ENCODE measurements around the gene LNPK. TPM values are rescaled to one million over a fixed set of nuclear protein-coding genes. Genes with fewer than 3 reads are reported as not detected.

LNPK gene
- total RNA-seq, 1 experiment from 2014 or later = 43.8 TPM

GRCh38 chr2:175981551-175981950, 20.5 kb downstream of the LNPK start:
- Histone ChIP-seq H4K20me1 (ENCODE audit: insufficient read depth) (no peaks in the 10 kb centered on the region), H3K36me3 (ENCODE audit: low read depth) (0 out of 2 replicates have a peak, but pooled peaks cover 6% of the 10 kb centered on the region), H2AFZ (no peak overlapping the region), H3K4me1 (replicated peaks; ENCODE audit: insufficient read depth) (no peaks in the 10 kb centered on the region), H3K27ac (no peak overlapping the region), H3K4me3 (no peak overlapping the region), H3K79me2 (ENCODE audit: low read depth) (no peaks in the 10 kb centered on the region), H3F3A (ENCODE audit: insufficient read depth, low read depth) (no peaks in the 10 kb centered on the region), H3K9me2 (ENCODE audit: insufficient read depth) (no peaks in the 10 kb centered on the region; the same call in 1 of the 2 replicates), H3K27me3 (ENCODE audit: insufficient read depth, low read depth) (no peaks in the 10 kb centered on the region), H3K9me3 (ENCODE audit: insufficient read depth, low read depth) (no peaks in the 10 kb centered on the region), H3K4me2 (no peak overlapping the region)
- no peak for TF ChIP-seq CTCF (conservative IDR thresholded peaks at IDR 0.05)
- TF ChIP-seq EZH2 (IDR thresholded peaks at IDR 0.05; ENCODE audit: low read depth) = no peak
- intact Hi-C loops (cut with micrococcal nuclease; ENCODE audit: unreplicated experiment) = no loop called here
- BruUV-seq (replicated peaks) = no TSS peak
- ChIA-PET POLR2A (ENCODE audit: unreplicated experiment) (no interaction called here), CTCF (interaction anchor here (0.6 kb wide), 1 partner anchor 46 kb away, joined by 3 read pairs; no protein-coding TSS in a partner anchor)
- no peak for DNase-seq

- Histone ChIP-seq H3F3A (ENCODE audit: insufficient read depth, low read depth) (no peaks in the 10 kb centered on the region), H3K4me3 (no peak overlapping the region), H3K36me3 (ENCODE audit: low read depth) (0 out of 2 replicates have a peak, but pooled peaks cover 6% of the 10 kb centered on the region), H3K9me3 (ENCODE audit: insufficient read depth, low read depth) (no peaks in the 10 kb centered on the region), H3K4me2 (no peak overlapping the region), H3K79me2 (ENCODE audit: low read depth) (no peaks in the 10 kb centered on the region), H3K4me1 (replicated peaks; ENCODE audit: insufficient read depth) (no peaks in the 10 kb centered on the region), H2AFZ (no peak overlapping the region), H3K27me3 (ENCODE audit: insufficient read depth, low read depth) (no peaks in the 10 kb centered on the region), H4K20me1 (ENCODE audit: insufficient read depth) (no peaks in the 10 kb centered on the region), H3K9me2 (ENCODE audit: insufficient read depth) (no peaks in the 10 kb centered on the region; the same call in 1 of the 2 replicates), H3K27ac (no peak overlapping the region)
- CTCF ChIA-PET = no interaction called here
- POLR2A ChIA-PET (ENCODE audit: unreplicated experiment) = interaction anchor here (0.7 kb wide), 1 partner anchor 62 kb away, joined by 3 read pairs; no protein-coding TSS in a partner anchor
- TF ChIP-seq CTCF (conservative IDR thresholded peaks at IDR 0.05) (no peak), EZH2 (IDR thresholded peaks at IDR 0.05; ENCODE audit: low read depth) (no peak)
- BruUV-seq (replicated peaks) = no TSS peak
- intact Hi-C loops (cut with micrococcal nuclease; ENCODE audit: unreplicated experiment) = no loop called here
- no peak for DNase-seq
Measured at GRCh38 chr2:175976391-175977157, 25.5 kb downstream of the LNPK start.

- Histone ChIP-seq H3F3A (ENCODE audit: insufficient read depth, low read depth) (no peaks in the 10 kb centered on the region), H3K27ac (no peak overlapping the region), H3K4me2 (no peak overlapping the region), H3K79me2 (ENCODE audit: low read depth) (no peaks in the 10 kb centered on the region), H3K4me1 (replicated peaks; ENCODE audit: insufficient read depth) (no peaks in the 10 kb centered on the region), H3K36me3 (ENCODE audit: low read depth) (0 out of 2 replicates have a peak, but pooled peaks cover 3% of the 10 kb centered on the region), H4K20me1 (ENCODE audit: insufficient read depth) (no peaks in the 10 kb centered on the region; the same call in 1 of the 2 replicates), H3K4me3 (no peak overlapping the region), H3K9me2 (ENCODE audit: insufficient read depth) (no peaks in the 10 kb centered on the region; the same call in 1 of the 2 replicates), H3K27me3 (ENCODE audit: insufficient read depth, low read depth) (no peaks in the 10 kb centered on the region), H3K9me3 (ENCODE audit: insufficient read depth, low read depth) (no peaks in the 10 kb centered on the region), H2AFZ (no peak overlapping the region)
- no peak for TF ChIP-seq CTCF (conservative IDR thresholded peaks at IDR 0.05)
- TF ChIP-seq EZH2 (IDR thresholded peaks at IDR 0.05; ENCODE audit: low read depth) = no peak
- ChIA-PET CTCF (no interaction called here), POLR2A (ENCODE audit: unreplicated experiment) (no interaction called here)
- intact Hi-C loops (cut with micrococcal nuclease; ENCODE audit: unreplicated experiment) = loop anchor here (2.0 kb wide), 1 partner anchor 13 kb away; no protein-coding TSS in a partner anchor
- BruUV-seq (replicated peaks) = no TSS peak
- no peak for DNase-seq
Measured at GRCh38 chr2:175973373-175973772, 28.7 kb downstream of the LNPK start.

All from PC-9 (cell line).